HepG2 (cell line): Measurements from ENCODE around the gene DHTKD1. TPM values are rescaled to one million over a fixed set of nuclear protein-coding genes. Genes with fewer than 3 reads are reported as not detected.

Source experiments
- ATAC-seq: fragments of 200-7000 bp; cut with Tn5 transposase; 3 replicates; pipeline ENCODE4 v1.9.1; 2020; ENCODE audit warnings: mild to moderate bottlenecking, moderate library complexity
- BruUV-seq: library from RNA; stranded (reverse); fragments of 400-500 nt; replicated peaks from 2 replicates; lab custom pipeline; 2021; lab: Mats Ljungman, UMichigan
- CTCF ChIA-PET: fragments of 300-600 bp; formaldehyde crosslinking; extraction: SDS; loops from one replicate; lab custom pipeline; 2021; ENCODE audit warnings: low total read pairs, inconsistent platforms, low intra/inter-chr PET ratio; lab: Yijun Ruan, JAX
- POLR2A ChIA-PET: fragments of 350-600 bp; sonication (Branson Sonifier 250); formaldehyde crosslinking; loops from one replicate; lab custom pipeline; 2020; ENCODE audit warnings: antibody characterized with exemption, inconsistent platforms; lab: Yijun Ruan, JAX
- DNase-seq: peaks from one replicate; pipeline ENCODE4 v3.0.0-alpha.2; 2015; ENCODE audit warnings: low spot score
- FAIRE-seq: peaks from 3 replicates; lab custom pipeline; 2011; peaks lifted over from hg19 to GRCh38; lab: Jason Lieb, UNC
- H2AFZ ChIP-seq: one replicate; pipeline ENCODE4 v1.6.1; 2011; ENCODE audit warnings: low read length, inconsistent platforms
- H3K27ac ChIP-seq: fragments of 300-600 bp; 3 replicates; pipeline ENCODE4 v1.8.0; 2011; ENCODE audit warnings: mixed run types, mild to moderate bottlenecking, mixed read lengths, low read length, inconsistent platforms; ENCODE audit not compliant: insufficient read depth; ENCODE audit errors: extremely low read length
- H3K27me3 ChIP-seq, 2 experiments: fragments of 200-600 bp in 1 of 2; 2 replicates in 1 of 2; 3 replicates in 1 of 2; pipeline versions ENCODE4 v1.6.0 to v1.8.0; 2011; ENCODE audit warnings: low read length in 2 of 2, mild to moderate bottlenecking in 2 of 2, moderate library complexity in 2 of 2, inconsistent platforms in 1 of 2; ENCODE audit not compliant: insufficient read depth in 2 of 2, control insufficient read depth in 1 of 2
- H3K36me3 ChIP-seq, 2 experiments: fragments of 200-600 bp in 1 of 2; replicated peaks in 1 of 2; 2 replicates in 1 of 2; 3 replicates in 1 of 2; pipeline versions ENCODE4 v1.5.1 to v1.8.0; 2011; ENCODE audit warnings: low read length in 2 of 2, inconsistent platforms in 1 of 2; ENCODE audit not compliant: insufficient read depth in 2 of 2, control insufficient read depth in 1 of 2
- H3K4me1 ChIP-seq: 2 replicates; pipeline ENCODE4 v1.5.1; 2012; ENCODE audit warnings: low read length, inconsistent platforms; ENCODE audit not compliant: insufficient read depth
- H3K4me2 ChIP-seq: 2 replicates; pipeline ENCODE4 v1.6.0; 2011; ENCODE audit warnings: low read depth, low read length, inconsistent platforms
- H3K4me3 ChIP-seq, 3 experiments: fragments of 200-600 bp in 1 of 3; sonication (generic), shearing (Covaris generic) in 1 of 3; replicated peaks in 1 of 3; 2 replicates each; pipeline ENCODE4 v1.5.1; 2011 to 2016; ENCODE audit warnings: low read length in 3 of 3, inconsistent platforms in 2 of 3, low read depth in 2 of 3, mild to moderate bottlenecking in 2 of 3, control low read depth in 1 of 3, mixed read lengths in 1 of 3; ENCODE audit not compliant: insufficient read depth in 1 of 3
- H3K79me2 ChIP-seq: one replicate; pipeline ENCODE4 v1.6.1; 2011; ENCODE audit warnings: low read length, inconsistent platforms; ENCODE audit not compliant: insufficient read depth
- H3K9ac ChIP-seq: 2 replicates; pipeline ENCODE4 v1.6.0; 2011; ENCODE audit warnings: mild to moderate bottlenecking, low read depth, low read length, inconsistent platforms; ENCODE audit not compliant: insufficient read depth
- H3K9me3 ChIP-seq: 2 replicates; pipeline ENCODE4 v1.5.1; 2012; ENCODE audit warnings: mild to moderate bottlenecking, low read length
- H4K20me1 ChIP-seq: 2 replicates; pipeline ENCODE4 v1.6.0; 2011; ENCODE audit warnings: inconsistent platforms, mild to moderate bottlenecking, low read length, moderate library complexity; ENCODE audit not compliant: insufficient read depth
- CBX5 ChIP-seq: sonication (generic); formaldehyde crosslinking; IDR thresholded peaks from 2 replicates; pipeline ENCODE4 v1.4.0; 2020; ENCODE audit warnings: missing genetic modification reagents, borderline replicate concordance
- FOXO4 ChIP-seq: sonication (generic); formaldehyde crosslinking; conservative IDR thresholded peaks from 2 replicates; pipeline ENCODE4 v1.8.1; 2023; ENCODE audit warnings: missing genetic modification reagents
- HCFC1 ChIP-seq: fragments of 150-350 bp; IDR thresholded peaks from 2 replicates; pipeline ENCODE4 v1.6.1; 2014; ENCODE audit warnings: low read depth, low read length
- HHEX ChIP-seq: IDR thresholded peaks from 2 replicates; pipeline ENCODE4 v1.6.1; 2016; ENCODE audit warnings: control low read depth
- MED8 ChIP-seq: sonication (generic); formaldehyde crosslinking; IDR thresholded peaks from 2 replicates; pipeline ENCODE4 v1.8.1; 2023; ENCODE audit warnings: mild to moderate bottlenecking, missing genetic modification reagents; ENCODE audit not compliant: insufficient replicate concordance
- TCF7 ChIP-seq: sonication (generic); IDR thresholded peaks from 2 replicates; pipeline ENCODE4 v1.6.1; 2016; ENCODE audit warnings: antibody characterized with exemption, low read depth
- ZNF644 ChIP-seq: IDR thresholded peaks from 2 replicates; pipeline ENCODE4 v1.6.1; 2016; ENCODE audit warnings: low read depth
- ZNF768 ChIP-seq: sonication (generic); formaldehyde crosslinking; IDR thresholded peaks from 2 replicates; pipeline ENCODE4 v1.4.0; 2020; ENCODE audit warnings: missing genetic modification reagents
- WGBS: methylation state at CpG from one replicate; pipeline ENCODE4 v1.1.6; 2017; ENCODE audit warnings: low lambda C conversion rate; 5-methylcytosine and 5-hydroxymethylcytosine counted together
- in situ Hi-C: cut with HindIII; loops from 2 replicates; pipeline ENCODE4 v1.10.0; 2017; ENCODE audit warnings: low pct_unique_long_range_greater_than_20kb; ENCODE audit not compliant: extremely low pct_ligation_motif_present
- intact Hi-C: fragments of 100-400 bp; cut with micrococcal nuclease; formaldehyde crosslinking; loops from one replicate; pipeline ENCODE4 v1.10.0; 2022; ENCODE audit not compliant: unreplicated experiment
- polyA plus RNA-seq, 8 experiments: library from polyadenylated mRNA; depleted of rRNA in 3 of 8; stranded (reverse) in 7 of 8; unstranded in 1 of 8; fragments of >200 nt; fragmentation: Illumina TruSeq in 4 of 8; extraction: Trizol in 4 of 8; gene quantifications; 2 replicates each; pipeline versions ENCODE4 v1.2.1 to v1.2.3, GENCODE V29; 2011 to 2016; ENCODE audit warnings: low read depth in 4 of 8, missing spikeins in 1 of 8, mixed read lengths in 1 of 8; ENCODE audit not compliant: insufficient read depth in 1 of 8
- total RNA-seq, 5 experiments: library from RNA; depleted of rRNA; stranded (reverse); fragments of >200 nt; fragmentation: Illumina TruSeq; extraction: Trizol; gene quantifications; 2 replicates each; pipeline ENCODE4 v1.2.3, GENCODE V29; 2016; ENCODE audit warnings: low read depth in 1 of 5
- TF ChIP-seq, protein P1 (sequence below): sonication (generic); formaldehyde crosslinking; IDR thresholded peaks from 2 replicates; pipeline ENCODE4 v1.5.0; 2020; ENCODE audit warnings: mild to moderate bottlenecking, missing genetic modification reagents
- TF ChIP-seq, protein P2 (sequence below): sonication (generic); formaldehyde crosslinking; IDR thresholded peaks from 2 replicates; pipeline ENCODE4 v1.5.0; 2020; ENCODE audit warnings: missing genetic modification reagents
- TF ChIP-seq, protein P3 (sequence below): conservative IDR thresholded peaks from 2 replicates; pipeline ENCODE4 v1.6.1; 2018; ENCODE audit warnings: missing genetic modification reagents
- TF ChIP-seq, protein P4 (sequence below): IDR thresholded peaks from 2 replicates; pipeline ENCODE4 v1.6.1; 2018; ENCODE audit warnings: missing genetic modification reagents, mild to moderate bottlenecking, missing compliant biosample characterization
- TF ChIP-seq, protein P5 (sequence below): sonication (generic); formaldehyde crosslinking; IDR thresholded peaks from 2 replicates; pipeline ENCODE4 v1.9.0; 2021; ENCODE audit warnings: missing genetic modification reagents, borderline replicate concordance

DHTKD1 gene
- total and polyA plus RNA-seq, 2 of the 13 experiments (the other 11 are each of a cell fraction or from before 2014, with no cell fraction given): 9.6 to 14.1 TPM

DNA sequence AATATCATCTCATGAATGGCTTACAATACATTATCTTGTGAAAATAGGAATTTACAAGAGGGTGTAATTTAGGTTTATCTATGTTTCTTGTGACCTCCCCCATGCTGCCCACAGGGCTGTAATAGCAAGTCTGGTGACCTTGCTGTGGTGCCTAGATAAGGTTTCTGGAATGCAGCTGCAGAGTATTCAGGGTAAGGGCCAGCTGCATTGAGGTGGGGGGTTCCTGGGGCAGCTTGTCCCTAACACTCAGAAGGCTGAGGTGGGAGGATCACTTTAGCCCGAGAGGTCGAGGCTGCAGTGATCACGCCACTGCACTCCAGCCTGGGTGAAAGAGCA lies 5.3 kb upstream of the DHTKD1 start:
- no peaks in the 10 kb centered on the region for H3K27me3 ChIP-seq
- H3K27ac ChIP-seq: no peak overlapping the region
- H3K4me2 ChIP-seq: 0 out of 2 replicates have a peak overlapping the region, but pooled peaks have one; percentile 29
- TF ChIP-seq TCF7 (no peak), HCFC1 (no peak), CBX5 (CRISPR knock-in tag) (no peak), FOXO4 (no peak), ZNF644 (CRISPR knock-in tag) (no peak), ZNF768 (no peak), MED8 (CRISPR knock-in tag) (no peak), HHEX (CRISPR knock-in tag) (no peak)
- TF ChIP-seq, protein P1, sequence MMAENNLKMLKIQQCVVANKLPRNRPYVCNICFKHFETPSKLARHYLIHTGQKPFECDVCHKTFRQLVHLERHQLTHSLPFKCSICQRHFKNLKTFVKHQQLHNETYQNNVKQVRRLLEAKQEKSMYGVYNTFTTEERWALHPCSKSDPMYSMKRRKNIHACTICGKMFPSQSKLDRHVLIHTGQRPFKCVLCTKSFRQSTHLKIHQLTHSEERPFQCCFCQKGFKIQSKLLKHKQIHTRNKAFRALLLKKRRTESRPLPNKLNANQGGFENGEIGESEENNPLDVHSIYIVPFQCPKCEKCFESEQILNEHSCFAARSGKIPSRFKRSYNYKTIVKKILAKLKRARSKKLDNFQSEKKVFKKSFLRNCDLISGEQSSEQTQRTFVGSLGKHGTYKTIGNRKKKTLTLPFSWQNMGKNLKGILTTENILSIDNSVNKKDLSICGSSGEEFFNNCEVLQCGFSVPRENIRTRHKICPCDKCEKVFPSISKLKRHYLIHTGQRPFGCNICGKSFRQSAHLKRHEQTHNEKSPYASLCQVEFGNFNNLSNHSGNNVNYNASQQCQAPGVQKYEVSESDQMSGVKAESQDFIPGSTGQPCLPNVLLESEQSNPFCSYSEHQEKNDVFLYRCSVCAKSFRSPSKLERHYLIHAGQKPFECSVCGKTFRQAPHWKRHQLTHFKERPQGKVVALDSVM (CRISPR knock-in tag): no peak
- TF ChIP-seq, protein P2, sequence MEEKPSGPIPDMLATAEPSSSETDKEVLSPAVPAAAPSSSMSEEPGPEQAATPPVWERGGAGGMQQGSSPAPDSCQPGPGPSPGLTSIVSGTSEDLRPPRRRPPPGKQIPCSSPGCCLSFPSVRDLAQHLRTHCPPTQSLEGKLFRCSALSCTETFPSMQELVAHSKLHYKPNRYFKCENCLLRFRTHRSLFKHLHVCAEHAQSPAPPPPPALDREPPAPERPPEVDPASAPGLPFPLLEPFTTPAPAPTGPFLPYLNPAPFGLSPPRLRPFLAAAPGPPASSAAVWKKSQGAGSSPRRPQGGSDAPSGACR (CRISPR knock-in tag): no peak
- TF ChIP-seq, protein P3, sequence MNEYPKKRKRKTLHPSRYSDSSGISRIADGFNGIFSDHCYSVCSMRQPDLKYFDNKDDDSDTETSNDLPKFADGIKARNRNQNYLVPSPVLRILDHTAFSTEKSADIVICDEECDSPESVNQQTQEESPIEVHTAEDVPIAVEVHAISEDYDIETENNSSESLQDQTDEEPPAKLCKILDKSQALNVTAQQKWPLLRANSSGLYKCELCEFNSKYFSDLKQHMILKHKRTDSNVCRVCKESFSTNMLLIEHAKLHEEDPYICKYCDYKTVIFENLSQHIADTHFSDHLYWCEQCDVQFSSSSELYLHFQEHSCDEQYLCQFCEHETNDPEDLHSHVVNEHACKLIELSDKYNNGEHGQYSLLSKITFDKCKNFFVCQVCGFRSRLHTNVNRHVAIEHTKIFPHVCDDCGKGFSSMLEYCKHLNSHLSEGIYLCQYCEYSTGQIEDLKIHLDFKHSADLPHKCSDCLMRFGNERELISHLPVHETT (CRISPR knock-in tag): no peak
- TF ChIP-seq, protein P4, sequence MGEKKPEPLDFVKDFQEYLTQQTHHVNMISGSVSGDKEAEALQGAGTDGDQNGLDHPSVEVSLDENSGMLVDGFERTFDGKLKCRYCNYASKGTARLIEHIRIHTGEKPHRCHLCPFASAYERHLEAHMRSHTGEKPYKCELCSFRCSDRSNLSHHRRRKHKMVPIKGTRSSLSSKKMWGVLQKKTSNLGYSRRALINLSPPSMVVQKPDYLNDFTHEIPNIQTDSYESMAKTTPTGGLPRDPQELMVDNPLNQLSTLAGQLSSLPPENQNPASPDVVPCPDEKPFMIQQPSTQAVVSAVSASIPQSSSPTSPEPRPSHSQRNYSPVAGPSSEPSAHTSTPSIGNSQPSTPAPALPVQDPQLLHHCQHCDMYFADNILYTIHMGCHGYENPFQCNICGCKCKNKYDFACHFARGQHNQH: no peak
- TF ChIP-seq, protein P5, sequence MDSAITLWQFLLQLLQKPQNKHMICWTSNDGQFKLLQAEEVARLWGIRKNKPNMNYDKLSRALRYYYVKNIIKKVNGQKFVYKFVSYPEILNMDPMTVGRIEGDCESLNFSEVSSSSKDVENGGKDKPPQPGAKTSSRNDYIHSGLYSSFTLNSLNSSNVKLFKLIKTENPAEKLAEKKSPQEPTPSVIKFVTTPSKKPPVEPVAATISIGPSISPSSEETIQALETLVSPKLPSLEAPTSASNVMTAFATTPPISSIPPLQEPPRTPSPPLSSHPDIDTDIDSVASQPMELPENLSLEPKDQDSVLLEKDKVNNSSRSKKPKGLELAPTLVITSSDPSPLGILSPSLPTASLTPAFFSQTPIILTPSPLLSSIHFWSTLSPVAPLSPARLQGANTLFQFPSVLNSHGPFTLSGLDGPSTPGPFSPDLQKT (CRISPR knock-in tag): no peak
- H3K9me3 ChIP-seq: no peaks in the 10 kb centered on the region
- DNase-seq (no peak), ATAC-seq (no peak), FAIRE-seq (no peak)
- H2AFZ ChIP-seq: no peak overlapping the region
- no peak overlapping the region for H3K9ac ChIP-seq
- CTCF ChIA-PET: no interaction called here
- no peaks in the 10 kb centered on the region for H3K36me3 ChIP-seq
- WGBS: 45% methylated on average over 3 of the region's 3 CpGs
- intact Hi-C loops: no loop called here
- no TSS peak for BruUV-seq
- POLR2A ChIA-PET: interaction anchor here (1.3 kb wide), 1 partner anchor 21 kb away, joined by 4 read pairs; the partner anchor contains the start of gene UPF2
- H4K20me1 ChIP-seq: no peaks in the 10 kb centered on the region
- H3K79me2 ChIP-seq: no peaks in the 10 kb centered on the region
- H3K4me3 ChIP-seq: no peak overlapping the region
- H3K4me1 ChIP-seq: peaks cover 36% of the 10 kb centered on the region
- in situ Hi-C loops: no loop called here
